Activated CD8-positive, alpha-beta memory T cell treated with anti-CD3 and anti-CD28 coated beads, Interleukin-2, amount 10 ng/mL, durations not matched to agents 7 days and 5 days (primary cell): ENCODE results near the gene NBL1. TPM values are rescaled to one million over a fixed set of nuclear protein-coding genes. Genes with fewer than 3 reads are reported as not detected.

Experiments
- ATAC-seq: fragments of 150-1000 bp; cut with Tn5 transposase; one replicate; pipeline ENCODE4 v1.10.0; 2021; ENCODE audit warnings: moderate library complexity
- CTCF ChIA-PET: fragments of 350-600 bp; sonication (Branson Sonifier 250); formaldehyde crosslinking; loops from one replicate; lab custom pipeline; 2021; ENCODE audit warnings: antibody characterized with exemption; lab: Charles Lee
- DNase-seq: peaks from one replicate; pipeline ENCODE4 v3.0.0-alpha.2; 2020
- H3K27ac Mint-ChIP-seq: one replicate; pipeline ENCODE4 v1.8.0; 2021; ENCODE audit warnings: mild to moderate bottlenecking, mixed read lengths
- H3K27me3 Mint-ChIP-seq: one replicate; pipeline ENCODE4 v1.8.0; 2021; ENCODE audit warnings: mixed read lengths
- H3K36me3 Mint-ChIP-seq: one replicate; pipeline ENCODE4 v1.8.0; 2021; ENCODE audit warnings: mild to moderate bottlenecking, mixed read lengths
- H3K4me1 Mint-ChIP-seq: one replicate; pipeline ENCODE4 v1.8.0; 2021; ENCODE audit warnings: mixed read lengths
- H3K4me3 Mint-ChIP-seq: one replicate; pipeline ENCODE4 v1.8.0; 2021; ENCODE audit warnings: mild to moderate bottlenecking, moderate library complexity, mixed read lengths
- H3K9me3 Mint-ChIP-seq: one replicate; pipeline ENCODE4 v1.8.0; 2022; ENCODE audit warnings: low read depth, mixed read lengths
- total RNA-seq, 2 experiments: library from RNA; stranded (reverse); gene quantifications; one replicate each; pipeline ENCODE4 v1.2.3, GENCODE V29; 2021

Gene NBL1
- total RNA-seq, 2 experiments from 2014 or later = 39.4 to 49.8 TPM

- ATAC-seq (peak; percentile 31), DNase-seq (no peak)
- H3K36me3 Mint-ChIP-seq = peaks cover 2% of the 10 kb centered on the region
- no peak overlapping the region for H3K27ac Mint-ChIP-seq
- H3K27me3 Mint-ChIP-seq = peaks cover 16% of the 10 kb centered on the region
- CTCF ChIA-PET = interaction anchor here (0.9 to 3.8 kb wide), 6 partner anchors 17 to 298 kb away, joined by 3 to 24 read pairs (median 6); a partner anchor contains a TSS
- H3K9me3 Mint-ChIP-seq = no peaks in the 10 kb centered on the region
- H3K4me1 Mint-ChIP-seq = peaks cover 35% of the 10 kb centered on the region
- H3K4me3 Mint-ChIP-seq = peak overlapping the region; percentile 99
Observed at GRCh38 chr1:19644395-19644680, 227 bp downstream of the NBL1 start.

- peaks cover 35% of the 10 kb centered on the region for H3K4me1 Mint-ChIP-seq
- peak overlapping the region; percentile 91 for H3K27ac Mint-ChIP-seq
- CTCF ChIA-PET = interaction anchor here (1.0 to 3.8 kb wide), 7 partner anchors 9 to 303 kb away, joined by 3 to 24 read pairs (median 6); a partner anchor contains a TSS
- peaks cover 15% of the 10 kb centered on the region for H3K27me3 Mint-ChIP-seq
- H3K9me3 Mint-ChIP-seq = no peaks in the 10 kb centered on the region
- DNase-seq (peak; percentile 76), ATAC-seq (peak; percentile 37)
- peak overlapping the region; percentile 99 for H3K4me3 Mint-ChIP-seq
- H3K36me3 Mint-ChIP-seq = peaks cover 2% of the 10 kb centered on the region
Observed at GRCh38 chr1:19644681-19645410, 735 bp downstream of the NBL1 start.

GRCh38 chr1:19645411-19646251, 1.5 kb downstream of the NBL1 start:
- H3K4me3 Mint-ChIP-seq = peak overlapping the region; percentile 99
- no peak for DNase-seq
- no peak for ATAC-seq
- CTCF ChIA-PET = interaction anchor here (0.8 to 3.8 kb wide), 5 partner anchors 8 to 304 kb away, joined by 3 to 24 read pairs (median 3); no protein-coding TSS in a partner anchor
- peaks cover 15% of the 10 kb centered on the region for H3K27me3 Mint-ChIP-seq
- peaks cover 35% of the 10 kb centered on the region for H3K4me1 Mint-ChIP-seq
- H3K27ac Mint-ChIP-seq = no peak overlapping the region
- peaks cover 2% of the 10 kb centered on the region for H3K36me3 Mint-ChIP-seq
- no peaks in the 10 kb centered on the region for H3K9me3 Mint-ChIP-seq

GRCh38 chr1:19646377-19647319, 2.5 kb downstream of the NBL1 start:
- peaks cover 2% of the 10 kb centered on the region for H3K36me3 Mint-ChIP-seq
- H3K9me3 Mint-ChIP-seq = no peaks in the 10 kb centered on the region
- H3K27me3 Mint-ChIP-seq = peaks cover 11% of the 10 kb centered on the region
- no peak overlapping the region for H3K27ac Mint-ChIP-seq
- H3K4me3 Mint-ChIP-seq = peak overlapping the region; percentile 45
- CTCF ChIA-PET = interaction anchor here (0.7 to 3.8 kb wide), 7 partner anchors 15 to 159 kb away, joined by 3 to 24 read pairs (median 3); no protein-coding TSS in a partner anchor
- DNase-seq (peak; percentile 62), ATAC-seq (no peak)
- peaks cover 37% of the 10 kb centered on the region for H3K4me1 Mint-ChIP-seq

GRCh38 chr1:19647643-19648042, 3.5 kb downstream of the NBL1 start:
- CTCF ChIA-PET = interaction anchor here (1.2 to 3.8 kb wide), 5 partner anchors 13 to 160 kb away, joined by 3 to 24 read pairs (median 6); no protein-coding TSS in a partner anchor
- Mint-ChIP-seq H3K4me3 (no peak overlapping the region), H3K4me1 (peaks cover 37% of the 10 kb centered on the region), H3K36me3 (peaks cover 2% of the 10 kb centered on the region), H3K27me3 (peaks cover 10% of the 10 kb centered on the region), H3K27ac (no peak overlapping the region), H3K9me3 (no peaks in the 10 kb centered on the region)
- ATAC-seq (no peak), DNase-seq (no peak)

- CTCF ChIA-PET = interaction anchor here (1.2 to 1.9 kb wide), 2 partner anchors 13 to 64 kb away, joined by 5 to 8 read pairs; no protein-coding TSS in a partner anchor
- DNase-seq (no peak), ATAC-seq (no peak)
- peaks cover 34% of the 10 kb centered on the region for H3K4me1 Mint-ChIP-seq
- H3K27me3 Mint-ChIP-seq = peaks cover 4% of the 10 kb centered on the region
- no peaks in the 10 kb centered on the region for H3K9me3 Mint-ChIP-seq
- no peak overlapping the region for H3K4me3 Mint-ChIP-seq
- H3K36me3 Mint-ChIP-seq = peaks cover 2% of the 10 kb centered on the region
- no peak overlapping the region for H3K27ac Mint-ChIP-seq
Observed at GRCh38 chr1:19648239-19648638, 4.1 kb downstream of the NBL1 start.

GRCh38 chr1:19648689-19649088, 4.6 kb downstream of the NBL1 start:
- CTCF ChIA-PET = interaction anchor here (1.1 to 1.2 kb wide), 3 partner anchors 12 to 65 kb away, joined by 3 to 8 read pairs (median 3); no protein-coding TSS in a partner anchor
- peaks cover 2% of the 10 kb centered on the region for H3K36me3 Mint-ChIP-seq
- ATAC-seq (no peak), DNase-seq (no peak)
- no peaks in the 10 kb centered on the region for H3K27me3 Mint-ChIP-seq
- no peak overlapping the region for H3K4me3 Mint-ChIP-seq
- no peaks in the 10 kb centered on the region for H3K9me3 Mint-ChIP-seq
- H3K4me1 Mint-ChIP-seq = peaks cover 32% of the 10 kb centered on the region
- no peak overlapping the region for H3K27ac Mint-ChIP-seq

- CTCF ChIA-PET = interaction anchor here (0.7 to 4.3 kb wide), 19 partner anchors 9 to 418 kb away, joined by 3 to 18 read pairs (median 5); partner anchors contain the start of gene CAPZB
- no peak for ATAC-seq
- Mint-ChIP-seq H3K4me1 (peaks cover 32% of the 10 kb centered on the region), H3K27me3 (no peaks in the 10 kb centered on the region), H3K9me3 (no peaks in the 10 kb centered on the region), H3K36me3 (no peaks in the 10 kb centered on the region), H3K27ac (no peak overlapping the region), H3K4me3 (no peak overlapping the region)
- no peak for DNase-seq
Observed at GRCh38 chr1:19650416-19651140, 6.5 kb downstream of the NBL1 start.

- no peaks in the 10 kb centered on the region for H3K9me3 Mint-ChIP-seq
- ATAC-seq (peak; percentile 67), DNase-seq (peak; percentile 66)
- CTCF ChIA-PET = interaction anchor here (0.7 to 4.3 kb wide), 20 partner anchors 9 to 419 kb away, joined by 3 to 18 read pairs (median 4); partner anchors contain the start of gene CAPZB
- no peaks in the 10 kb centered on the region for H3K27me3 Mint-ChIP-seq
- no peaks in the 10 kb centered on the region for H3K36me3 Mint-ChIP-seq
- H3K27ac Mint-ChIP-seq = no peak overlapping the region
- H3K4me3 Mint-ChIP-seq = no peak overlapping the region
- H3K4me1 Mint-ChIP-seq = peaks cover 25% of the 10 kb centered on the region
Observed at GRCh38 chr1:19651141-19651737, 7.1 kb downstream of the NBL1 start.

GRCh38 chr1:19654386-19654785, 10.3 kb downstream of the NBL1 start:
- H3K4me3 Mint-ChIP-seq = no peak overlapping the region
- H3K27ac Mint-ChIP-seq = no peak overlapping the region

GRCh38 chr1:19654886-19655717, 11.0 kb downstream of the NBL1 start:
- Mint-ChIP-seq H3K9me3 (no peaks in the 10 kb centered on the region), H3K27me3 (no peaks in the 10 kb centered on the region), H3K4me3 (no peak overlapping the region), H3K27ac (no peak overlapping the region), H3K4me1 (peaks cover 11% of the 10 kb centered on the region), H3K36me3 (no peaks in the 10 kb centered on the region)
- ATAC-seq = no peak
- DNase-seq = no peak
- CTCF ChIA-PET = interaction anchor here (1.3 to 4.3 kb wide), 7 partner anchors 51 to 423 kb away, joined by 3 to 18 read pairs (median 4); no protein-coding TSS in a partner anchor

More at GRCh38 chr1:19654386-19654785, 10.3 kb downstream of the NBL1 start:
- H3K9me3 Mint-ChIP-seq = no peaks in the 10 kb centered on the region
- H3K36me3 Mint-ChIP-seq = no peaks in the 10 kb centered on the region
- DNase-seq (no peak), ATAC-seq (no peak)
- CTCF ChIA-PET = interaction anchor here (0.6 to 4.3 kb wide), 37 partner anchors 9 to 443 kb away, joined by 3 to 18 read pairs (median 4); no protein-coding TSS in a partner anchor
- no peaks in the 10 kb centered on the region for H3K27me3 Mint-ChIP-seq
- peaks cover 7% of the 10 kb centered on the region for H3K4me1 Mint-ChIP-seq
